ENCODE results near the gene ZRANB1. TPM values are rescaled to one million over a fixed set of nuclear protein-coding genes. Genes with fewer than 3 reads are reported as not detected.
A peak's percentile ranks its signal among the peaks of the same experiment; 100 is the strongest.

ZRANB1 gene
- polyA plus RNA-seq, 3 donors = 5.4 to 16.0 (median 10.9) TPM

GRCh38 chr10:124917428-124918190 is 24.3 kb upstream of the ZRANB1 start:
- 0 to 1% (median 1%) methylated on average over 39 to 46 of the region's 46 CpGs for WGBS, 3 donors
- H3K27ac ChIP-seq (ENCODE audit: low read depth, low read length) = peak overlapping the region; percentile 72

GRCh38 chr10:124918191-124918830 is 23.6 kb upstream of the ZRANB1 start:
- 15 to 36% (median 33%) methylated on average over 15 of the region's 15 CpGs for whole genome bisulfite sequencing, 3 donors
- H3K27ac ChIP-seq (ENCODE audit: low read depth, low read length) = no peak overlapping the region

GRCh38 chr10:124918906-124919305 is 23.0 kb upstream of the ZRANB1 start:
- no peak overlapping the region for H3K27ac ChIP-seq (ENCODE audit: low read depth, low read length)

GRCh38 chr10:124921261-124921660 is 20.7 kb upstream of the ZRANB1 start:
- WGBS, 3 donors = 82 to 89% (median 88%) methylated on average over 1 of the region's 1 CpG
- H3K27ac ChIP-seq (ENCODE audit: low read depth, low read length) = no peak overlapping the region

More at GRCh38 chr10:124918906-124919305, 23.0 kb upstream of the ZRANB1 start:
- WGBS, 3 donors = 72 to 86% (median 83%) methylated on average over 3 of the region's 3 CpGs

- H3K27ac ChIP-seq (ENCODE audit: low read depth, low read length) = no peak overlapping the region
- WGBS, 3 donors = 92 to 95% (median 92%) methylated on average over 5 of the region's 5 CpGs
These were observed 18.2 kb upstream of the ZRANB1 start for GRCh38 chr10:124923684-124924083.

GRCh38 chr10:124926548-124926947 is 15.4 kb upstream of the ZRANB1 start:
- 91 to 94% (median 93%) methylated on average over 5 of the region's 5 CpGs for WGBS, 3 donors
- H3K27ac ChIP-seq (ENCODE audit: low read depth, low read length) = no peak overlapping the region

GRCh38 chr10:124928087-124928486 is 13.8 kb upstream of the ZRANB1 start:
- 91 to 94% (median 93%) methylated on average over 7 of the region's 7 CpGs for WGBS, 3 donors

GRCh38 chr10:124928545-124928944 is 13.4 kb upstream of the ZRANB1 start:
- no peak overlapping the region for H3K27ac ChIP-seq (ENCODE audit: low read depth, low read length)
- 94 to 96% (median 95%) methylated on average over 3 of the region's 3 CpGs for WGBS, 3 donors

More at GRCh38 chr10:124928087-124928486, 13.8 kb upstream of the ZRANB1 start:
- no peak overlapping the region for H3K27ac ChIP-seq (ENCODE audit: low read depth, low read length)

GRCh38 chr10:124935946-124936345 is 6.0 kb upstream of the ZRANB1 start:
- WGBS, 3 donors = 85 to 93% (median 86%) methylated on average over 2 of the region's 2 CpGs

GRCh38 chr10:124936813-124937212 is 5.1 kb upstream of the ZRANB1 start:
- H3K27ac ChIP-seq (ENCODE audit: low read depth, low read length) = no peak overlapping the region
- WGBS, 3 donors = 86 to 96% (median 92%) methylated on average over 7 of the region's 7 CpGs

More at GRCh38 chr10:124935946-124936345, 6.0 kb upstream of the ZRANB1 start:
- no peak overlapping the region for H3K27ac ChIP-seq (ENCODE audit: low read depth, low read length)

- 54 to 99% (median 88%) methylated on average over 1 of the region's 1 CpG for WGBS, 3 donors
- no peak overlapping the region for H3K27ac ChIP-seq (ENCODE audit: low read depth, low read length)
These were observed 2.6 kb upstream of the ZRANB1 start for GRCh38 chr10:124939290-124939689.

- WGBS, 3 donors = 54 to 65% (median 55%) methylated on average over 11 of the region's 11 CpGs
- no peak overlapping the region for H3K27ac ChIP-seq (ENCODE audit: low read depth, low read length)
These were observed 620 bp downstream of the ZRANB1 start for GRCh38 chr10:124942317-124943169.

- 83 to 88% (median 85%) methylated on average over 9 of the region's 9 CpGs for WGBS, 3 donors
- no peak overlapping the region for H3K27ac ChIP-seq (ENCODE audit: low read depth, low read length)
These were observed 1.6 kb downstream of the ZRANB1 start for GRCh38 chr10:124943301-124944092.

- no peak overlapping the region for H3K27ac ChIP-seq (ENCODE audit: low read depth, low read length)
- 52 to 64% (median 58%) methylated on average over 2 of the region's 2 CpGs for WGBS, 3 donors
These were observed 3.1 kb downstream of the ZRANB1 start for GRCh38 chr10:124944982-124945381.

GRCh38 chr10:124946945-124947344 is 5.0 kb downstream of the ZRANB1 start:
- no peak overlapping the region for H3K27ac ChIP-seq (ENCODE audit: low read depth, low read length)
- WGBS, 3 donors = 52 to 83% (median 82%) methylated on average over 2 of the region's 2 CpGs

GRCh38 chr10:124949543-124949942 is 7.6 kb downstream of the ZRANB1 start:
- 86 to 95% (median 90%) methylated on average over 5 of the region's 5 CpGs for WGBS, 3 donors
- H3K27ac ChIP-seq (ENCODE audit: low read depth, low read length) = no peak overlapping the region

- WGBS, 3 donors = 80 to 89% (median 84%) methylated on average over 6 of the region's 6 CpGs
- H3K27ac ChIP-seq (ENCODE audit: low read depth, low read length) = no peak overlapping the region
These were observed 10.2 kb downstream of the ZRANB1 start for GRCh38 chr10:124952123-124952522.

- 42 to 93% (median 71%) methylated on average over 3 of the region's 3 CpGs for WGBS, 3 donors
- no peak overlapping the region for H3K27ac ChIP-seq (ENCODE audit: low read depth, low read length)
These were observed 11.5 kb downstream of the ZRANB1 start for GRCh38 chr10:124953421-124953820.
